Head of caudate nucleus (tissue), 42 donors: ENCODE results near the gene DOP1A.

Experiments used
- DNase-seq, 42 donors: peaks; one replicate each; pipeline versions ENCODE4 v3.0.0 to v3.0.0-alpha.2; 2020 to 2021; ENCODE audit warnings: mixed read lengths in 7 of 42
- intact Hi-C: fragments of 100-400 bp; cut with DNase I; formaldehyde crosslinking; loops from one replicate; pipeline ENCODE4 v1.15.0; 2022

DOP1A gene

GRCh38 chr6:83067448-83068439 lies at the start of gene DOP1A:
Gene DOP1A, plus strand, starts transcription at chr6:83067671. Its CDS starts 29,307 bp downstream, at chr6:83096978.
- intact Hi-C loops, result loop anchor here (5.0 kb wide), 3 partner anchors 125 to 450 kb away; partner anchors contain the start of genes PGM3 and RWDD2A
- DNase-seq, result peak; percentile 91 to 99 (median 97)

DNA sequence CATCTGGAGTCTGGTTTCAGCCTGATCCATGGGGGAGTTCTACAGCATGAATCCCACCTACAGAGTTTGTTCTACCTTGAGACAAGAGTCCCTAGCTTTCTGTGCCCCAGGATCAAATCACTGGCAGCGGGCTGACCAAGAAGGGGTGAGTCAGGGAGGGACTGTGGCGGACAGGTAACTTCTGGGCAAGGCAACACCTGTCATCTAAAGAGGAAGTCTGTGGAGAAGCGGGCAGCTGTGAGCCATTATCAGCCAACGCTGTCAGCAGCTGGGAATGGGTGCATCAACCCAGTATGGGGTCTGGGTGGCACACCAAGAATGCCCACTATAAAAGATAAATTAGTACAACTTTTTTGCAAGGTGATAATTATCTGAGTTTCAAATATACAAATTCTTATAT lies 47.7 kb upstream of the DOP1A start:
- DNase-seq, result no peak
- intact Hi-C loops, result no loop called here

- intact Hi-C loops, result no loop called here
- no peak for DNase-seq
Observed at GRCh38 chr6:83031689-83032088, 35.8 kb upstream of the DOP1A start.

- intact Hi-C loops, result no loop called here
- no peak for DNase-seq
Observed at GRCh38 chr6:83038246-83038645, 29.2 kb upstream of the DOP1A start.

- intact Hi-C loops, result no loop called here
- DNase-seq, result no peak
Observed at GRCh38 chr6:83042467-83043053, 24.9 kb upstream of the DOP1A start.

GRCh38 chr6:83044091-83044768 lies 23.2 kb upstream of the DOP1A start:
- DNase-seq, result no peak
- intact Hi-C loops, result no loop called here

DNA sequence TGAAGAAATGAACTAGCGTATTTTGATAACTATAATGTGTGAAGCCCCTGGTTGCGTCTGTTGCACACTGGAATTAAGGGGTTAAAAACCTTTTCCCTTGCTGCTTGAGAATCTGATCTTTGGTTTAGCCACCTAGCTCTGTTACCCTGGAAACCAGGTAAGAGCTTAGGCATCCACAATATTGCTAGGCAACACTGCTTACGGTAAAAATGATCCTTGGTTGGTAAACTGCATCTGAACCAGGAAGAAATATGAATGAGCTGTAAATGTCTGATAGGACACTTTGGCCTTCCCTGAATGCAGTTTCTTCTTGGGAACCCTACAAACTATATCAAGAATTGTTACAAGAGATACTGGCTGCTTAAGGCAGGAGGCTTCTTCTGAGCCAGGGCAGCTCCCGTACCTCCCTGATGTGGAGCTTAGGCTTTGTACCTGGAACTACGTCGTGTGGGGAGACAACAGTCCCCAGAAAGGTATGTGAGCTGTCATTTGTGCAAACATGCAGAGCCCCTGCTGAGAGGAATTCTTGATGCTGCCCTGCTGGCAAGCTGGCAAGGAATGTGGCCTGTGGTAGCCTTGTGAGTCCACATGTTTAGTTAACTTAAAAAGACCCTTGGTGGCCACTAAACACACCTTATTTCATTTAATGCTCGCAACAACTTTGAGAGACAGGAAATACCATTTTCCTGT lies 20.3 kb upstream of the DOP1A start:
- peak in 15 of 42 donors; percentile 10 to 49 (median 22) for DNase-seq
- intact Hi-C loops, result no loop called here

- DNase-seq, result no peak
- intact Hi-C loops, result no loop called here
Observed at GRCh38 chr6:83051377-83052172, 15.9 kb upstream of the DOP1A start.

DNA sequence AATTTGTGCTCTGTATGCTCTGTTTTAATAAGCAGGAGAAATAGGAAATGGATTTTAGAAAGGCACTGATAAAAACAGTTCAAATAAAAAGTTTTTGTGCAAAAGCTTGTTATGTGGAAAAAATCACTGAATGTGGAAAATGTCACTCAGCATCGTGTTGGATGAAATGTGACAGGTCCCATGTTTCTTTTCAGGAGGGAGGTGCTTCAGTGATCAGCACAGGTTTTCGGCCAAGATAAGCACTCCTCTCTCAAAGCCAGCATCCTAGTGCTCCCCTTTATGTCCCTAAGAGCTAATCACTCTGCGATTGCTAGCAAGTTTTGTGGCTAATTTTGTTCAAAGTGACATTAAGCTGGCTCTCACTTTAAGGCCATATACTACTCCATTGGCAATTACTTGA lies 13.8 kb upstream of the DOP1A start:
- intact Hi-C loops, result no loop called here
- DNase-seq, result no peak

DNA sequence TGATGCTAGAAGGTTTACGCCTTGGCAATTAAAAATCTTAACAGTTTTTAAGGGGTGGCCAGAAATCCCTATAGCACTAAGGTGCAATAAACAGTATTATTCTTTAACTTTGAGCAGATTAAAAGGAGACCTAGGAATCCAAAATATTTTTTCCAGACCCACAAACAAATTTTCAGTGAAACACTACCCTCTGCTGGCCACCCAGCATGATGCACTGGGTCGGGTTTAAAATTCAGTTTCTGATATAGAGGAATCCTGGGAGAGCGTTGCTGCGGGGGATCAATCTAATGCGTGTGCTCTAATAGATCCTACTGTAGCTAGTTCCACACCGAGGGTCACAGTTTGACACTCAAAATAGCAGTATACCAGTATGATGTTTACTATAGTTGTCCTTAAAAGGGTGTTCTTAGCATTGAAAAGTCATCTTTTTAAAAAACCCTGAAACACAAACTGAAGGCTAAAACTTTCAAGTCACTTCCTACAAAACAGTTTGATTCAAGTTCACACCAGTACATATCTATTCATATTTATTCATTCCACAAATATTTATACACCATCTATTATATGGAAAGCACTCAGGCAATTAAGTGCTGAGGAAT lies 12.0 kb upstream of the DOP1A start:
- intact Hi-C loops, result loop anchor here (5.0 kb wide), 2 partner anchors 783 to 803 kb away; no protein-coding TSS in a partner anchor
- peak; percentile 36 to 87 (median 67) for DNase-seq

DNA sequence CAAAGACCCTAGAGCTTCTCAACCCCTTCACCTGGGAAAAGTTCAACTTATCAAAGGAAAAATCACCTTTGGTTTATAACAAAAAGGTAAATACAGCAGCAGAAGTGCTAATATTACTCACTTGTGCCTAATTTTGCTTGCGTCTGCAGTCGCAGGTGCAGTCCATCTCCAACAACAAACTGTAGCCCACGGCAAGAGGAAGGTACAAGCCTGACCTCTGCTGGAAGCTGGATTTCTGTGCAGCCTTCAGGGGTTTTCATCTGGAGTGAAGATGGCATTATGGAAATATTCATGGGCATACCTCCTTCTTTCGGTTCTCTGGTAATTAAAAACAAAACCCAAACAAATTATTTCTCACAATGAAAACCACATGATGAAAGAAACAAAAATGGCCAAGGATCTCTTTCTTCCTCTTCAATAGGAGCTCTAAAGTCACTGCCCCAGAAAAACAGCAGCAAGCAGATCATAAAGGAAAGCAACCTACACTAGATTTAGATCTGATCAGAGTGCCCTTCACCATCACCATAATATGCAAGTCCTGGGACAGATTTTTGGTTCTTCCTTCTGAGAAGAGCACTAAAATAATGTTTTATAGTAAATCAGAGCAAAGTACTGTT lies 9.7 kb upstream of the DOP1A start:
- peak in 40 of 42 donors; percentile 22 to 86 (median 58) for DNase-seq
- intact Hi-C loops, result loop anchor here (5.0 kb wide), 2 partner anchors 786 to 806 kb away; no protein-coding TSS in a partner anchor

- no peak for DNase-seq
- intact Hi-C loops, result no loop called here
Observed at GRCh38 chr6:83061190-83061589, 6.3 kb upstream of the DOP1A start.

GRCh38 chr6:83062225-83062624 lies 5.2 kb upstream of the DOP1A start:
- DNase-seq, result no peak
- intact Hi-C loops, result no loop called here

GRCh38 chr6:83065511-83066192 lies 1.8 kb upstream of the DOP1A start, which contains the start of gene UBE3D:
Gene UBE3D, minus strand, starts transcription at chr6:83065841. Its CDS starts 123 bp downstream, at chr6:83065718.
- DNase-seq, result peak; percentile 75 to 97 (median 92)

DNA sequence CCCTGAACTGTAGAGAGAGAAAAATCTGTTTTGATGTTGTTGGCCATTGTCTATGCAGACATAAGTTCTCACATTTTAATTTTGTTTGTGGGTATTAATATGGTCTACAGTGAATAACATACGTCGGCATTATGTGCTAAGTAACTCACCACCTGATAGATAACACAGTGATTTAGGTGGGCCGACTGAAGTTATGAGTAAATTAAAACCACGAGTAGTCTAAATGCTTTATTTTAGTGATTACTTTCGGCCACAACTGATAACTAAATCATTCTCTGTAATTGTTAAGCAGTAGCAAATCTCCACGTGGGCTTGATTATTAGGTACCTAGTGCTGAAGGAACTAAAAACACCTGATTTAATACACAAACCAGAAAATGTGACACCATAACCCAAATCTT lies 1.1 kb downstream of the DOP1A start:
- intact Hi-C loops, result loop anchor here (5.0 kb wide), 3 partner anchors 124 to 449 kb away; partner anchors contain the start of genes PGM3 and RWDD2A
- DNase-seq, result no peak

More at GRCh38 chr6:83065511-83066192, 1.8 kb upstream of the DOP1A start, which contains the start of gene UBE3D:
- intact Hi-C loops, result loop anchor here (5.0 kb wide), 3 partner anchors 127 to 452 kb away; partner anchors contain the start of genes PGM3 and RWDD2A

DNA sequence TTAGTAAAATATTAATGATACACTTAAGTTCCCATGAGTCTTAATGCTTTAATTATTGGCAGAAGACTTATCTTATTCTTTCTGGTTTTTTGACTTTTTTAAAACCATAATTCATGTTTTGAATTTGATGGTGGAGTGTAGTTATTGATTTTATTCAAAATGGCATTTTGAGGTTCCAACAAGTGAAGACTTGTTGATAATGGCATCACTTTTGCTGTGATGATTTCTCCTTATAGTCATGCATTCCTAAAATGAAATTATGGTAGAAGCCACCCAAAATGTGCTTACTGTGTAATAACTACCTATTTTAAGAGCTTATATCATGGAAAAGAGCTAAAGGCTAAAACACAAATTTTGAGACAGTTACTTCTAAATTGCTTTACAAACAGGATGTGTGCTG lies 2.2 kb downstream of the DOP1A start:
- intact Hi-C loops, result loop anchor here (5.0 kb wide), 3 partner anchors 123 to 448 kb away; partner anchors contain the start of genes PGM3 and RWDD2A
- no peak for DNase-seq
